ENCODE data around the gene TRAF3IP1.
"Not testable (repeated sequence)": the region's sequence is repeated elsewhere in the genome, so short reads cannot be mapped to it uniquely, and the experiment has no call there.

GRCh38 chr2:238372277-238372676 is 52.0 kb downstream of the TRAF3IP1 start:
- TF ChIP-seq POLR2A (IDR thresholded peaks at IDR 0.05; ENCODE audit: extremely low read depth, insufficient read length) = not testable (repeated sequence)
- TF ChIP-seq, protein P1, sequence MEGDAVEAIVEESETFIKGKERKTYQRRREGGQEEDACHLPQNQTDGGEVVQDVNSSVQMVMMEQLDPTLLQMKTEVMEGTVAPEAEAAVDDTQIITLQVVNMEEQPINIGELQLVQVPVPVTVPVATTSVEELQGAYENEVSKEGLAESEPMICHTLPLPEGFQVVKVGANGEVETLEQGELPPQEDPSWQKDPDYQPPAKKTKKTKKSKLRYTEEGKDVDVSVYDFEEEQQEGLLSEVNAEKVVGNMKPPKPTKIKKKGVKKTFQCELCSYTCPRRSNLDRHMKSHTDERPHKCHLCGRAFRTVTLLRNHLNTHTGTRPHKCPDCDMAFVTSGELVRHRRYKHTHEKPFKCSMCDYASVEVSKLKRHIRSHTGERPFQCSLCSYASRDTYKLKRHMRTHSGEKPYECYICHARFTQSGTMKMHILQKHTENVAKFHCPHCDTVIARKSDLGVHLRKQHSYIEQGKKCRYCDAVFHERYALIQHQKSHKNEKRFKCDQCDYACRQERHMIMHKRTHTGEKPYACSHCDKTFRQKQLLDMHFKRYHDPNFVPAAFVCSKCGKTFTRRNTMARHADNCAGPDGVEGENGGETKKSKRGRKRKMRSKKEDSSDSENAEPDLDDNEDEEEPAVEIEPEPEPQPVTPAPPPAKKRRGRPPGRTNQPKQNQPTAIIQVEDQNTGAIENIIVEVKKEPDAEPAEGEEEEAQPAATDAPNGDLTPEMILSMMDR (IDR thresholded peaks at IDR 0.05; ENCODE audit: low read depth, low read length) = not testable (repeated sequence)

Measured in NB4 (cell line).